ENCODE results near the gene STIM2.

The STIM2 gene

GRCh38 chr4:26842911-26843310, 17.7 kb upstream of the STIM2 start:
- Histone ChIP-seq H3K4me1 (ENCODE audit: control extremely low read depth in 1 of 4, control insufficient read depth in 4 of 4, insufficient read depth in 4 of 4, low read length in 3 of 4) (peaks cover 0 to 14% (median 6%) of the 10 kb centered on the region in 4 experiments), H3K27ac (ENCODE audit: insufficient read depth in 1 of 2, low read depth in 1 of 2, low read length in 2 of 2, poor library complexity in 1 of 2, severe bottlenecking in 2 of 2) (no peak overlapping the region), H3K4me3 (ENCODE audit: control insufficient read depth in 1 of 7, extremely low read depth in 1 of 7, insufficient read depth in 4 of 7, low read depth in 2 of 7, low read length in 6 of 7) (no peak overlapping the region), H3K36me3 (ENCODE audit: control insufficient read depth in 4 of 4, insufficient read depth in 4 of 4, low read length in 3 of 4) (no peaks in the 10 kb centered on the region), H3K9me3 (ENCODE audit: control extremely low read depth in 1 of 5, control insufficient read depth in 4 of 5, insufficient read depth in 2 of 5, low read depth in 1 of 5, low read length in 4 of 5) (peaks cover 0 to 2% (median 0%) of the 10 kb centered on the region in 5 experiments), H3K27me3 (replicated peaks in 2 of 5; ENCODE audit: control insufficient read depth in 4 of 5, insufficient read depth in 5 of 5, low read length in 4 of 5) (peaks cover 0 to 2% (median 0%) of the 10 kb centered on the region in 5 experiments)
- no CpG with 5 or more reads among the region's 2 CpGs for WGBS (ENCODE audit: insufficient coverage)
- peak in 2 of 3 donors; percentile 40 to 47 for DNase-seq
- CTCF ChIA-PET: interaction anchor here (2.3 kb wide), 1 partner anchor 14 kb away, joined by 4 read pairs; no protein-coding TSS in a partner anchor
- POLR2A ChIA-PET: no interaction called here

DNA sequence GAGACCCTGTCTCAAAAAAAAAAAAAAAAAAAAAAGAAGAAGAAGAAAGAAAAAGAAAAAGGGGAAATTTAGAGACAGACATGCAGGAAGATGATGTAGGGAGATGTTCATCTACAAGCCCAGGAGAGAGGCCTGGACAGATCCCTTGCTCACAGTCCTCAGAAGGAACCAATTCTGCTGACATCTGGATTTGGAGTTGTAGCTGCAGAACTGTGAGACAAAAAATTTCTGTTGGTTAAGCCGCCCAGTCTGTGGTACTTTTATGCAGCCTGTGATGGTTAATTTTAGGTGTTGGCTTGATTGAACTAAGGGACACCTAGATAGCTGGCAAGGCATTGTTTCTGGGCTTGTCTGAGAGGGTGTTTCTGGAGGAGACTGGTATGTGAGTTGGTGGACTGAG, 10.1 kb upstream of the STIM2 start:
- H3K27me3 ChIP-seq (replicated peaks in 2 of 5; ENCODE audit: control insufficient read depth in 4 of 5, insufficient read depth in 5 of 5, low read length in 4 of 5): no peaks in the 10 kb centered on the region
- ChIA-PET POLR2A (interaction anchor here (0.6 kb wide), 1 partner anchor 89 kb away, joined by 3 read pairs; no protein-coding TSS in a partner anchor), CTCF (interaction anchor here (1.3 kb wide), 1 partner anchor 13 kb away, joined by 5 read pairs; no protein-coding TSS in a partner anchor)
- H3K9me3 ChIP-seq (ENCODE audit: control extremely low read depth in 1 of 5, control insufficient read depth in 4 of 5, insufficient read depth in 2 of 5, low read depth in 1 of 5, low read length in 4 of 5): no peaks in the 10 kb centered on the region
- WGBS (ENCODE audit: insufficient coverage): 100% methylated on average over 1 of the region's 1 CpG
- no peaks in the 10 kb centered on the region for H3K36me3 ChIP-seq (ENCODE audit: control insufficient read depth in 4 of 4, insufficient read depth in 4 of 4, low read length in 3 of 4)
- H3K4me3 ChIP-seq (ENCODE audit: control insufficient read depth in 1 of 7, extremely low read depth in 1 of 7, insufficient read depth in 4 of 7, low read depth in 2 of 7, low read length in 6 of 7): no peak overlapping the region
- DNase-seq: no peak
- no peaks in the 10 kb centered on the region for H3K4me1 ChIP-seq (ENCODE audit: control extremely low read depth in 1 of 4, control insufficient read depth in 4 of 4, insufficient read depth in 4 of 4, low read length in 3 of 4)
- H3K27ac ChIP-seq (ENCODE audit: insufficient read depth in 1 of 2, low read depth in 1 of 2, low read length in 2 of 2, poor library complexity in 1 of 2, severe bottlenecking in 2 of 2): no peak overlapping the region

GRCh38 chr4:26851129-26851528, 9.5 kb upstream of the STIM2 start:
- Histone ChIP-seq H3K4me1 (ENCODE audit: control extremely low read depth in 1 of 4, control insufficient read depth in 4 of 4, insufficient read depth in 4 of 4, low read length in 3 of 4) (no peaks in the 10 kb centered on the region), H3K27ac (ENCODE audit: insufficient read depth in 1 of 2, low read depth in 1 of 2, low read length in 2 of 2, poor library complexity in 1 of 2, severe bottlenecking in 2 of 2) (no peak overlapping the region), H3K36me3 (ENCODE audit: control insufficient read depth in 4 of 4, insufficient read depth in 4 of 4, low read length in 3 of 4) (no peaks in the 10 kb centered on the region), H3K9me3 (ENCODE audit: control extremely low read depth in 1 of 5, control insufficient read depth in 4 of 5, insufficient read depth in 2 of 5, low read depth in 1 of 5, low read length in 4 of 5) (no peaks in the 10 kb centered on the region), H3K4me3 (ENCODE audit: control insufficient read depth in 1 of 7, extremely low read depth in 1 of 7, insufficient read depth in 4 of 7, low read depth in 2 of 7, low read length in 6 of 7) (no peak overlapping the region), H3K27me3 (replicated peaks in 2 of 5; ENCODE audit: control insufficient read depth in 4 of 5, insufficient read depth in 5 of 5, low read length in 4 of 5) (no peaks in the 10 kb centered on the region)
- ChIA-PET POLR2A (interaction anchor here (0.6 kb wide), 1 partner anchor 89 kb away, joined by 3 read pairs; no protein-coding TSS in a partner anchor), CTCF (interaction anchor here (1.3 kb wide), 1 partner anchor 13 kb away, joined by 5 read pairs; no protein-coding TSS in a partner anchor)
- 100% methylated on average over 2 of the region's 2 CpGs for WGBS (ENCODE audit: insufficient coverage)
- DNase-seq: no peak

DNA sequence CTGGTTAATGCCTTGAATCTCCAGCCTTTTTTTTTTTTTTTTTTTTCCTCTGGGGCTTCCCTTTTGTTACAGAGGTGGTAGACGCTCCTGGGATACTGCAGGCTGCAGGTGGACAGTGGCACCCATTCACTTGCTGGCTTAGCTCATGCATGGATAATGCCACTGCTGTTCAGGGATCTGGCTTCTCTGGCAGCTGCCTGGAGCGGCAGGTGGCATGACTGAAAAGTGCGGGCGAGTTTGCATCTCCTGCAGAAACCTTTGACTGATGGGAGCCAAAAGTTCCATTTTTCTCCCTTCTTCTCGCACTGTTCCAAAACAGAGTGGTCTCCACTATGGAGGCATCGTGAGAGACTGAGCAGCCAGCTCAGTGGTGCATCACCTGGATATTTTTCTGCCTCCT, 5.9 kb upstream of the STIM2 start:
- Histone ChIP-seq H3K36me3 (ENCODE audit: control insufficient read depth in 4 of 4, insufficient read depth in 4 of 4, low read length in 3 of 4) (no peaks in the 10 kb centered on the region), H3K4me3 (ENCODE audit: control insufficient read depth in 1 of 7, extremely low read depth in 1 of 7, insufficient read depth in 4 of 7, low read depth in 2 of 7, low read length in 6 of 7) (no peak overlapping the region), H3K4me1 (ENCODE audit: control extremely low read depth in 1 of 4, control insufficient read depth in 4 of 4, insufficient read depth in 4 of 4, low read length in 3 of 4) (peaks cover 18 to 28% (median 25%) of the 10 kb centered on the region in 4 experiments), H3K27me3 (replicated peaks in 2 of 5; ENCODE audit: control insufficient read depth in 4 of 5, insufficient read depth in 5 of 5, low read length in 4 of 5) (no peaks in the 10 kb centered on the region), H3K9me3 (ENCODE audit: control extremely low read depth in 1 of 5, control insufficient read depth in 4 of 5, insufficient read depth in 2 of 5, low read depth in 1 of 5, low read length in 4 of 5) (no peaks in the 10 kb centered on the region), H3K27ac (ENCODE audit: insufficient read depth in 1 of 2, low read depth in 1 of 2, low read length in 2 of 2, poor library complexity in 1 of 2, severe bottlenecking in 2 of 2) (no peak overlapping the region)
- no peak for DNase-seq
- 100% methylated on average over 1 of the region's 6 CpGs for WGBS (ENCODE audit: insufficient coverage)
- ChIA-PET POLR2A (interaction anchor here (0.7 kb wide), 2 partner anchors 28 to 396 kb away, joined by 4 read pairs; no protein-coding TSS in a partner anchor), CTCF (no interaction called here)

DNA sequence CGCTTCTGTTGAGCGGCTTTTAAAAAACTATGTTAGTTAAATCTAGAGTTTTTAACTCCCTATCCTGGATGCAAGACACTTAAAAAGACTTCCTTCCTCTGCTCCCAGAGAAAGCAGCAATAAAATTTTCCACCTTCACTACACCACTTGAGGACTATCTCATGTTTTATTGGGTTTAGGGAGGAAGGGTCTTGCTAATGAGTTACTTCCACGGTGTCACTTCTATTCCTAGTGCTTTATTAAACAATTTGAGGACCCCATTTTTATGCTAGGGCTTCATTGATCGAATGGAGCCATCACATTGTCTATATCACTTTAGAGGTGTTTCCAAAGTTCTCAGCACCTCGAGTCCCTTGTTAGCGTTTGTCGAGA, 3.7 kb upstream of the STIM2 start:
- Histone ChIP-seq H3K36me3 (ENCODE audit: control insufficient read depth in 4 of 4, insufficient read depth in 4 of 4, low read length in 3 of 4) (no peaks in the 10 kb centered on the region), H3K9me3 (ENCODE audit: control extremely low read depth in 1 of 5, control insufficient read depth in 4 of 5, insufficient read depth in 2 of 5, low read depth in 1 of 5, low read length in 4 of 5) (no peaks in the 10 kb centered on the region), H3K27ac (ENCODE audit: insufficient read depth in 1 of 2, low read depth in 1 of 2, low read length in 2 of 2, poor library complexity in 1 of 2, severe bottlenecking in 2 of 2) (peak overlapping the region; percentile 36 to 76), H3K4me3 (ENCODE audit: control insufficient read depth in 1 of 7, extremely low read depth in 1 of 7, insufficient read depth in 4 of 7, low read depth in 2 of 7, low read length in 6 of 7) (peak overlapping the region; percentile 60 to 94 (median 75)), H3K27me3 (replicated peaks in 2 of 5; ENCODE audit: control insufficient read depth in 4 of 5, insufficient read depth in 5 of 5, low read length in 4 of 5) (no peaks in the 10 kb centered on the region), H3K4me1 (ENCODE audit: control extremely low read depth in 1 of 4, control insufficient read depth in 4 of 4, insufficient read depth in 4 of 4, low read length in 3 of 4) (peaks cover 21 to 34% (median 30%) of the 10 kb centered on the region in 4 experiments)
- POLR2A ChIA-PET: no interaction called here
- CTCF ChIA-PET: interaction anchor here (1.2 kb wide), 1 partner anchor 135 kb away, joined by 3 read pairs; no protein-coding TSS in a partner anchor
- DNase-seq: peak in 1 of 3 donors; percentile 35
- WGBS (ENCODE audit: insufficient coverage): 18% methylated on average over 6 of the region's 7 CpGs

- WGBS (ENCODE audit: insufficient coverage): 0% methylated on average over 24 of the region's 65 CpGs
- ChIA-PET CTCF (no interaction called here), POLR2A (no interaction called here)
- peak; percentile 91 to 95 (median 95) for DNase-seq
- no peaks in the 10 kb centered on the region for H3K9me3 ChIP-seq (ENCODE audit: control extremely low read depth in 1 of 5, control insufficient read depth in 4 of 5, insufficient read depth in 2 of 5, low read depth in 1 of 5, low read length in 4 of 5)
- H3K4me1 ChIP-seq (ENCODE audit: control extremely low read depth in 1 of 4, control insufficient read depth in 4 of 4, insufficient read depth in 4 of 4, low read length in 3 of 4): peaks cover 25 to 39% (median 32%) of the 10 kb centered on the region in 4 experiments
- H3K27me3 ChIP-seq (replicated peaks in 2 of 5; ENCODE audit: control insufficient read depth in 4 of 5, insufficient read depth in 5 of 5, low read length in 4 of 5): no peaks in the 10 kb centered on the region
- H3K27ac ChIP-seq (ENCODE audit: insufficient read depth in 1 of 2, low read depth in 1 of 2, low read length in 2 of 2, poor library complexity in 1 of 2, severe bottlenecking in 2 of 2): peak overlapping the region; percentile 36 to 76
- no peaks in the 10 kb centered on the region for H3K36me3 ChIP-seq (ENCODE audit: control insufficient read depth in 4 of 4, insufficient read depth in 4 of 4, low read length in 3 of 4)
- peak overlapping the region; percentile 61 to 94 (median 78) for H3K4me3 ChIP-seq (ENCODE audit: control insufficient read depth in 1 of 7, extremely low read depth in 1 of 7, insufficient read depth in 4 of 7, low read depth in 2 of 7, low read length in 6 of 7)
Observed at GRCh38 chr4:26857278-26858034, 3.2 kb upstream of the STIM2 start.

Measured in common myeloid progenitor, CD34-positive (primary cell).